ENCODE results near the gene NBEA.

GRCh38 chr13:35411059-35411744 is 469.1 kb downstream of the NBEA start:
- no peak for TF ChIP-seq EZH2 (IDR thresholded peaks at IDR 0.05; ENCODE audit: low read depth, unreplicated experiment)
- TF ChIP-seq CTCF (conservative IDR thresholded peaks at IDR 0.05; ENCODE audit: low read depth in 2 of 2) = no peak

Measured in GM23338 (cell line).